Aorta (tissue), 5 donors: ENCODE results near the gene ST8SIA1. TPM values are rescaled to one million over a fixed set of nuclear protein-coding genes. Genes with fewer than 3 reads are reported as not detected.

Experiments
- ATAC-seq: fragments of 200-7000 bp; cut with Tn5 transposase; one replicate; pipeline ENCODE4 v1.9.1; 2022; ENCODE audit warnings: moderate library complexity; ENCODE audit not compliant: low FRiP score
- DNase-seq, 2 donors: peaks; one replicate each; pipeline ENCODE4 v3.0.0-alpha.2; 2020
- H3K27ac ChIP-seq, 2 donors: one replicate each; pipeline ENCODE4 v1.5.1; 2013; ENCODE audit warnings: low read length in 2 of 2, mild to moderate bottlenecking in 2 of 2, moderate library complexity in 2 of 2, control low read depth in 1 of 2, inconsistent platforms in 1 of 2, low read depth in 1 of 2
- H3K27me3 ChIP-seq, 2 donors: one replicate each; pipeline ENCODE4 v1.6.1; 2013; ENCODE audit warnings: control low read depth in 1 of 2, low read length in 1 of 2, mild to moderate bottlenecking in 1 of 2, moderate library complexity in 1 of 2; ENCODE audit not compliant: insufficient read depth in 2 of 2, control insufficient read depth in 1 of 2
- H3K36me3 ChIP-seq, 2 donors: one replicate each; pipeline ENCODE4 v1.6.1; 2013; ENCODE audit warnings: control low read depth in 1 of 2, low read length in 1 of 2, mild to moderate bottlenecking in 1 of 2; ENCODE audit not compliant: insufficient read depth in 2 of 2, control insufficient read depth in 1 of 2
- H3K4me1 ChIP-seq, 2 donors: one replicate each; pipeline ENCODE4 v1.6.1; 2013; ENCODE audit warnings: low read length in 2 of 2, control low read depth in 1 of 2, mild to moderate bottlenecking in 1 of 2, moderate library complexity in 1 of 2; ENCODE audit not compliant: insufficient read depth in 2 of 2, control insufficient read depth in 1 of 2
- H3K4me3 ChIP-seq, 2 donors: one replicate each; pipeline ENCODE4 v1.5.1; 2013; ENCODE audit warnings: low read length in 2 of 2, control low read depth in 1 of 2, mild to moderate bottlenecking in 1 of 2
- H3K9me3 ChIP-seq: one replicate; pipeline ENCODE4 v1.6.1; 2013; ENCODE audit warnings: mild to moderate bottlenecking, low read length; ENCODE audit not compliant: control insufficient read depth
- WGBS, 2 donors: extraction: QIAGEN DNeasy Blood & Tissue Kit; methylation state at CpG; one replicate each; pipeline ENCODE4 v1.1.7; 2013; 5-methylcytosine and 5-hydroxymethylcytosine counted together
- intact Hi-C, 2 donors: fragments of 100-400 bp; cut with DNase I; formaldehyde crosslinking; loops; one replicate each; pipeline versions ENCODE4 v1.14.2 to v1.15.0; 2022
- polyA plus RNA-seq, 2 donors: library from polyadenylated mRNA; stranded (reverse); fragments of 200-250 nt; gene quantifications; one replicate each; pipeline ENCODE4 v1.2.3, GENCODE V29; 2013
- total RNA-seq, 2 donors: library from RNA; stranded (reverse); fragmentation: NEBNext Ultra II Directional; extraction: Animal tissue kit (Norgen Biotek cat#: 25700); gene quantifications; one replicate each; pipeline ENCODE4 v1.2.1, GENCODE V29; 2021
- donor health status: healthy with polysubstance abuse.
- donor health status: Bipolar disorder and iron deficiency.
- donor health status: DM: no; HTN: no; CAD: no.
- donor health status: DM: no; HTN: no; CAD: no.
- donor health status: DM: yes; HTN: yes; CAD: no.

ST8SIA1 gene
- total and polyA plus RNA-seq, 4 donors, result 3.6 to 10.4 (median 6.3) TPM

DNA sequence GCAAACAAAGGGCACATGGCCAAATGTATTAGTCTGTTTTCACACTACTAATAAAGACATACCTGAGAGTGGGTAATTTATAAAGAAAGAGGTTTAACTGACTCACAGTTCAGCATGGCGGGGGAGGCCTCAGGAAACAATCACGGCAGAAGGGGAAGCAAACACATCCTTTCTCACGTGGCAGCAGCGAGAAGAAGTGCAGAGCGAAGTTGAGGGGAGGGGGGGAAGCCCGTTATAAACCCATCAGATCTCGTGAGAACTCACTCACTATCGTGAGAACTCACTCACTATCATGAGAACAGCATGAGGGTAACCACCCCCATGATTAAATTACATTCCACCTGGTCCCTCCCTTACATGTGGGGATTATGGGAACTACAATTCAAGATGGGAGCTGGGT lies 66.1 kb downstream of the ST8SIA1 start:
- H3K4me3 ChIP-seq, result no peak overlapping the region
- WGBS, 2 donors, result 85 to 92% methylated on average over 8 of the region's 8 CpGs
- no peak for ATAC-seq

DNA sequence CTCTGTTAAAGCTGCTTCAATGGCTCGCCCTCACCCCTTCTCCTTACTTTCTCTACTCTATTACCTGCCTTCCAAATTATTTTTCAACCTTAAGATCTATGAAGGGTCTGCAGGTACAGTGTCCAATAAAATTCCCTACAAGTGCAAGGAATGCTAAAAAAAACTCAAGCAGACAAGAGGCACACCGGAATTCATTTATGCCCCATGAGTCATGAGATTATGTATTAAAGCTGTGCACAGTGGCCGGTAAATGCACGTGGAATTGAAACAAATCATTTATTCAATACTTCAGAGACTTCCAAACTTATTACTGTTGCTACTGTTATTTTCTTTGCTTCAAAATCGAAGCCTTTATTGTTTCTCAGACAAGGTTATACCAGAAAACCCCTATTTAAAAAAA lies 68.4 kb downstream of the ST8SIA1 start:
- no peak overlapping the region for H3K27ac ChIP-seq
- DNase-seq, result no peak
- H3K4me1 ChIP-seq, result peaks cover 0 to 2% of the 10 kb centered on the region in 2 donors
- H3K9me3 ChIP-seq, result no peaks in the 10 kb centered on the region
- no peaks in the 10 kb centered on the region for H3K27me3 ChIP-seq
- WGBS, 2 donors, result 83 to 87% methylated on average over 5 of the region's 5 CpGs
- ATAC-seq, result no peak
- no peak overlapping the region for H3K4me3 ChIP-seq
- H3K36me3 ChIP-seq, result no peaks in the 10 kb centered on the region
- intact Hi-C loops, result no loop called here

More for the DNA sequence above, 66.1 kb downstream of the ST8SIA1 start:
- DNase-seq, result no peak
- intact Hi-C loops, result no loop called here
- no peaks in the 10 kb centered on the region for H3K36me3 ChIP-seq
- H3K9me3 ChIP-seq, result no peaks in the 10 kb centered on the region
- H3K27ac ChIP-seq, result no peak overlapping the region
- no peaks in the 10 kb centered on the region for H3K27me3 ChIP-seq
- peaks cover 2 to 7% of the 10 kb centered on the region in 2 donors for H3K4me1 ChIP-seq

GRCh38 chr12:22264380-22264779 lies 70.1 kb downstream of the ST8SIA1 start:
- H3K36me3 ChIP-seq, result no peaks in the 10 kb centered on the region
- no peak overlapping the region for H3K4me3 ChIP-seq
- DNase-seq, result no peak
- no peak for ATAC-seq
- H3K9me3 ChIP-seq, result no peaks in the 10 kb centered on the region
- no peak overlapping the region for H3K27ac ChIP-seq
- no peaks in the 10 kb centered on the region for H3K27me3 ChIP-seq
- intact Hi-C loops, result no loop called here
- 85 to 92% methylated on average over 5 of the region's 5 CpGs for WGBS, 2 donors
- H3K4me1 ChIP-seq, result no peaks in the 10 kb centered on the region

DNA sequence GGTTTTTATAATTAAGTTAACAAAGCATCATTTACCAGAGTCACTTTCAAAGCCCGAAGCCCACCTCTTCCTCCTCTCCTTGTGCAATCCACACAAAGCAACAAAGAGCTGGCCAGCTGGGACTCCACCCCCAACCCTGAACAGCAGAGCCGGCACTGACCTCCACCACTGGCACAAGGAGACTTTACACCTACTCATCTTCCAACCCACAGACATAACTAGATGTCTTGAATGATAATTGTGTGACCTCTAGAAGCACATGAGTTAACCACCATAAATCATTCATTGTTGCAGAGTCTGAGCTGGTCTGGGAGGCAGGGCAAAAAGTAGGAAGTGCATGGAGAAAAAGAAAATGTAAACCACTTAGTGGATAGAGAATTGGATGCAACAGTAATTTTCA lies 72.2 kb downstream of the ST8SIA1 start:
- no peak overlapping the region for H3K27ac ChIP-seq
- DNase-seq (no peak), ATAC-seq (no peak)
- intact Hi-C loops, result no loop called here
- no peaks in the 10 kb centered on the region for H3K4me1 ChIP-seq
- H3K27me3 ChIP-seq, result no peaks in the 10 kb centered on the region
- WGBS, 2 donors, result 23 to 30% methylated on average over 2 of the region's 2 CpGs
- no peaks in the 10 kb centered on the region for H3K9me3 ChIP-seq
- no peaks in the 10 kb centered on the region for H3K36me3 ChIP-seq
- no peak overlapping the region for H3K4me3 ChIP-seq

DNA sequence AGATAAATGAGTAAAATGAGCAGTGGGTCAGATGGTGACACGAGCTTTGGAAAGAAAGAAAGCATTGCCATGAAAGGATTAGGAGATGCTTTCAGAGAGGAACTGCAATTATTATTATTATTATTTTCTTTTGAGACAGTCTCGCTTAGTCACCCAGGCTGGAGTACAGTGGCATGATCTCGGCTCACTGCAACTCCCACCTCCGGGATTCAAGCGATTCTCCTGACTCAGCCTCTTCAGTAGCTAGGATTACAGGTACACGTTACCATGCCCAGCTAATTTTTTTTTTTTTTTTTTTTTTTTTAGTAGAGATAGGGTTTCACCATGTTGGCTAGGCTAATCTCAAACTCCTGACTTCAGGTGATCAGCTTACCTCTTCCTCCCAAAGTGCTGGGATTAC lies 77.4 kb downstream of the ST8SIA1 start:
- Histone ChIP-seq H3K36me3 (no peaks in the 10 kb centered on the region), H3K27ac (no peak overlapping the region), H3K4me3 (no peak overlapping the region), H3K27me3 (no peaks in the 10 kb centered on the region), H3K4me1 (peaks cover 0 to 3% of the 10 kb centered on the region in 2 donors), H3K9me3 (no peaks in the 10 kb centered on the region)
- DNase-seq, result no peak
- intact Hi-C loops, result no loop called here
- ATAC-seq, result no peak
- 80 to 81% methylated on average over 6 of the region's 6 CpGs for WGBS, 2 donors

DNA sequence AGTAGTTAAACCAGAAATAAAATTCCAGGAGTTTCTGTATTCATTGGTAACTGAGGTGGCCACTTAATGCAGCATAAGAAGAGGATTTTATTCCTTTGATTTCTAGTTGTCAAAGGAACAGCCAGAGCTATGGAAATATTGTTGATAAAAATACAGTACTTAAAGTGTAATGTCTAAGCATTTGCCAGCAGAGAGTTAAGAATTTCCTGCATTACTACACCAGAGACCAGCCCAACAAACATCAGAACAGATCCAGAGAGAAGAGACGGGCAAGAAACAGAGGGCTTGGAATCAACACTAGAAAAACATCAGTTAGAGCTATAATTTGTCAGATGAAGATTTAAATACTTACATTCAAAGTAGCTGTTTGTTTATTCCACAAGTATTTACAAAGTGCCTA lies 77.9 kb downstream of the ST8SIA1 start:
- no peak overlapping the region for H3K4me3 ChIP-seq
- 7 to 8% methylated on average over 1 of the region's 1 CpG for WGBS, 2 donors
- H3K27ac ChIP-seq, result no peak overlapping the region
- no peaks in the 10 kb centered on the region for H3K27me3 ChIP-seq
- DNase-seq (no peak), ATAC-seq (no peak)
- intact Hi-C loops, result no loop called here
- H3K4me1 ChIP-seq, result peaks cover 0 to 3% of the 10 kb centered on the region in 2 donors
- H3K9me3 ChIP-seq, result no peaks in the 10 kb centered on the region
- no peaks in the 10 kb centered on the region for H3K36me3 ChIP-seq

GRCh38 chr12:22256041-22256441 lies 78.5 kb downstream of the ST8SIA1 start:
- no peak for DNase-seq
- 45 to 47% methylated on average over 7 of the region's 7 CpGs for WGBS, 2 donors
- intact Hi-C loops, result no loop called here
- H3K27ac ChIP-seq, result no peak overlapping the region
- no peak overlapping the region for H3K4me3 ChIP-seq
- H3K9me3 ChIP-seq, result no peaks in the 10 kb centered on the region
- no peaks in the 10 kb centered on the region for H3K36me3 ChIP-seq
- H3K27me3 ChIP-seq, result no peaks in the 10 kb centered on the region
- H3K4me1 ChIP-seq, result peaks cover 0 to 3% of the 10 kb centered on the region in 2 donors
- no peak for ATAC-seq

GRCh38 chr12:22255097-22255496 lies 79.4 kb downstream of the ST8SIA1 start:
- intact Hi-C loops, result no loop called here
- Histone ChIP-seq H3K27ac (no peak overlapping the region), H3K27me3 (no peaks in the 10 kb centered on the region), H3K4me3 (no peak overlapping the region), H3K4me1 (peaks cover 0 to 3% of the 10 kb centered on the region in 2 donors), H3K36me3 (no peaks in the 10 kb centered on the region), H3K9me3 (no peaks in the 10 kb centered on the region)
- ATAC-seq (no peak), DNase-seq (no peak)
- 46% methylated on average over 11 of the region's 11 CpGs for WGBS, 2 donors

DNA sequence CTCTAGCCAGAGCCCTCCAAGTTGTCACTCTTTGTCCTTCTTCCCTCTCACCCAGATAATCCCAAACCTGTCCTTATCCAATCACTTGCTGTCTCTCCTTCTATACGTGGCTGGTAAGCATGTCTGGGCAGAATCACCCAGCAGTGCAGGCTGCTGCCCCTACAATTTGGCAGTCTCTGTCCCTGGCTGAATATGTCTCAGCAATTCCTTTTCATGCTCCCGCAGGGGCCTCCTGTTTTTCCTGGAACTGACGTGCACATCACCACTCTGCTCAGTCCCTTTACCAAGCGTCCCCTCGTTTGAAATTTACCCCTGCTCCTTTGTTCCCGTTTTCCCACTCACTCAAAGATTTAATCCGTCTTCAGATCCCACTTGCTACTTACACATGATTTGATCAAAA lies 80.0 kb downstream of the ST8SIA1 start:
- Histone ChIP-seq H3K36me3 (no peaks in the 10 kb centered on the region), H3K9me3 (no peaks in the 10 kb centered on the region), H3K27ac (no peak overlapping the region), H3K4me1 (peaks cover 0 to 3% of the 10 kb centered on the region in 2 donors), H3K4me3 (no peak overlapping the region), H3K27me3 (no peaks in the 10 kb centered on the region)
- intact Hi-C loops, result no loop called here
- ATAC-seq (no peak), DNase-seq (no peak)
- WGBS, 2 donors, result 47 to 56% methylated on average over 7 of the region's 7 CpGs
